ENCODE results near the gene PLK5.
"Not testable (repeated sequence)": the region's sequence is repeated elsewhere in the genome, so short reads cannot be mapped to it uniquely, and the experiment has no call there.

The PLK5 gene

GRCh38 chr19:1528596-1529429 is 4.9 kb downstream of the PLK5 start:
- no peaks in the 10 kb centered on the region for H3K9me3 Mint-ChIP-seq
- H3K27me3 Mint-ChIP-seq, result peaks cover 48 to 75% of the 10 kb centered on the region in 2 donors
- ATAC-seq (replicated peaks) (no peak), DNase-seq (no peak)
- H3K36me3 Mint-ChIP-seq (ENCODE audit: insufficient read depth), result peaks cover 7% of the 10 kb centered on the region
- H3K27ac Mint-ChIP-seq, result no peak overlapping the region
- H3K4me3 Mint-ChIP-seq, result no peak overlapping the region
- H3K4me1 Mint-ChIP-seq (ENCODE audit: low read depth in 2 of 2), result peaks cover 5 to 10% of the 10 kb centered on the region in 2 donors

- Mint-ChIP-seq H3K4me3 (no peak overlapping the region), H3K27me3 (peaks cover 46 to 71% of the 10 kb centered on the region in 2 donors), H3K4me1 (ENCODE audit: low read depth in 2 of 2) (peaks cover 5 to 10% of the 10 kb centered on the region in 2 donors), H3K9me3 (no peaks in the 10 kb centered on the region), H3K27ac (no peak overlapping the region), H3K36me3 (ENCODE audit: insufficient read depth) (peaks cover 7% of the 10 kb centered on the region)
- DNase-seq (no peak), ATAC-seq (replicated peaks) (no peak)
Measured at GRCh38 chr19:1529430-1529816, 5.5 kb downstream of the PLK5 start.

GRCh38 chr19:1530856-1531255 is 7.0 kb downstream of the PLK5 start:
- not testable (repeated sequence) for H3K4me3 Mint-ChIP-seq; H3K9me3 Mint-ChIP-seq; DNase-seq; H3K4me1 Mint-ChIP-seq (ENCODE audit: low read depth in 2 of 2); ATAC-seq (replicated peaks); H3K36me3 Mint-ChIP-seq (ENCODE audit: insufficient read depth); H3K27ac Mint-ChIP-seq
- peaks cover 34 to 66% of the 10 kb centered on the region in 2 donors for H3K27me3 Mint-ChIP-seq

GRCh38 chr19:1531587-1531986 is 7.7 kb downstream of the PLK5 start:
- Mint-ChIP-seq H3K4me1 (ENCODE audit: low read depth in 2 of 2) (peaks cover 0 to 1% of the 10 kb centered on the region in 2 donors), H3K36me3 (ENCODE audit: insufficient read depth) (peaks cover 4% of the 10 kb centered on the region)
- no peak for DNase-seq

GRCh38 chr19:1532003-1532402 is 8.1 kb downstream of the PLK5 start:
- Mint-ChIP-seq H3K27me3 (peaks cover 26 to 55% of the 10 kb centered on the region in 2 donors), H3K36me3 (ENCODE audit: insufficient read depth) (peaks cover 4% of the 10 kb centered on the region), H3K4me1 (ENCODE audit: low read depth in 2 of 2) (peaks cover 0 to under 1% of the 10 kb centered on the region in 2 donors), H3K27ac (no peak overlapping the region), H3K4me3 (no peak overlapping the region), H3K9me3 (no peaks in the 10 kb centered on the region)
- DNase-seq (no peak), ATAC-seq (replicated peaks) (no peak)

More at GRCh38 chr19:1531587-1531986, 7.7 kb downstream of the PLK5 start:
- ATAC-seq (replicated peaks), result no peak
- peaks cover 27 to 59% of the 10 kb centered on the region in 2 donors for H3K27me3 Mint-ChIP-seq
- no peaks in the 10 kb centered on the region for H3K9me3 Mint-ChIP-seq
- no peak overlapping the region for H3K27ac Mint-ChIP-seq
- H3K4me3 Mint-ChIP-seq, result no peak overlapping the region

- Mint-ChIP-seq H3K27me3 (peaks cover 23 to 56% of the 10 kb centered on the region in 2 donors), H3K9me3 (no peaks in the 10 kb centered on the region), H3K36me3 (ENCODE audit: insufficient read depth) (peaks cover 4% of the 10 kb centered on the region), H3K4me3 (no peak overlapping the region), H3K27ac (no peak overlapping the region), H3K4me1 (ENCODE audit: low read depth in 2 of 2) (no peaks in the 10 kb centered on the region)
- no peak for ATAC-seq (replicated peaks)
- DNase-seq, result no peak
Measured at GRCh38 chr19:1533510-1534150, 9.8 kb downstream of the PLK5 start.

GRCh38 chr19:1534972-1535371 is 11.1 kb downstream of the PLK5 start:
- no peaks in the 10 kb centered on the region for H3K4me1 Mint-ChIP-seq (ENCODE audit: low read depth in 2 of 2)
- peaks cover 23 to 50% of the 10 kb centered on the region in 2 donors for H3K27me3 Mint-ChIP-seq
- no peaks in the 10 kb centered on the region for H3K9me3 Mint-ChIP-seq
- no peak for ATAC-seq (replicated peaks)
- no peak for DNase-seq
- H3K36me3 Mint-ChIP-seq (ENCODE audit: insufficient read depth), result peaks cover 1% of the 10 kb centered on the region
- no peak overlapping the region for H3K4me3 Mint-ChIP-seq
- no peak overlapping the region for H3K27ac Mint-ChIP-seq

- ATAC-seq (replicated peaks); H3K9me3 Mint-ChIP-seq; H3K4me3 Mint-ChIP-seq; H3K4me1 Mint-ChIP-seq (ENCODE audit: low read depth in 2 of 2); H3K36me3 Mint-ChIP-seq (ENCODE audit: insufficient read depth); H3K27ac Mint-ChIP-seq; DNase-seq: not testable (repeated sequence)
- peaks cover 25 to 51% of the 10 kb centered on the region in 2 donors for H3K27me3 Mint-ChIP-seq
Measured at GRCh38 chr19:1535699-1536098, 11.8 kb downstream of the PLK5 start.

GRCh38 chr19:1538978-1539377 is 15.1 kb downstream of the PLK5 start:
- DNase-seq, result no peak

GRCh38 chr19:1539749-1540148 is 15.9 kb downstream of the PLK5 start:
- H3K4me1 Mint-ChIP-seq (ENCODE audit: low read depth in 2 of 2); DNase-seq; H3K9me3 Mint-ChIP-seq; H3K27ac Mint-ChIP-seq; H3K36me3 Mint-ChIP-seq (ENCODE audit: insufficient read depth); ATAC-seq (replicated peaks); H3K4me3 Mint-ChIP-seq: not testable (repeated sequence)
- peaks cover 23 to 47% of the 10 kb centered on the region in 2 donors for H3K27me3 Mint-ChIP-seq

More at GRCh38 chr19:1538978-1539377, 15.1 kb downstream of the PLK5 start:
- Mint-ChIP-seq H3K4me1 (ENCODE audit: low read depth in 2 of 2) (no peaks in the 10 kb centered on the region), H3K27me3 (peaks cover 23 to 47% of the 10 kb centered on the region in 2 donors), H3K9me3 (no peaks in the 10 kb centered on the region), H3K4me3 (no peak overlapping the region), H3K36me3 (ENCODE audit: insufficient read depth) (no peaks in the 10 kb centered on the region), H3K27ac (no peak overlapping the region)
- ATAC-seq (replicated peaks), result no peak

- Mint-ChIP-seq H3K27me3 (peaks cover 23 to 42% of the 10 kb centered on the region in 2 donors), H3K4me3 (no peak overlapping the region), H3K36me3 (ENCODE audit: insufficient read depth) (peaks cover 3% of the 10 kb centered on the region), H3K4me1 (ENCODE audit: low read depth in 2 of 2) (no peaks in the 10 kb centered on the region), H3K27ac (no peak overlapping the region), H3K9me3 (no peaks in the 10 kb centered on the region)
- ATAC-seq (replicated peaks), result no peak
- DNase-seq, result no peak
Measured at GRCh38 chr19:1540365-1540925, 16.6 kb downstream of the PLK5 start.

GRCh38 chr19:1549332-1549945 is 25.6 kb downstream of the PLK5 start:
- peaks cover 3% of the 10 kb centered on the region for H3K36me3 Mint-ChIP-seq (ENCODE audit: insufficient read depth)
- no peak for ATAC-seq (replicated peaks)
- no peak overlapping the region for H3K27ac Mint-ChIP-seq
- no peak overlapping the region for H3K4me3 Mint-ChIP-seq
- H3K9me3 Mint-ChIP-seq, result no peaks in the 10 kb centered on the region
- H3K4me1 Mint-ChIP-seq (ENCODE audit: low read depth in 2 of 2), result peaks cover 3 to 4% of the 10 kb centered on the region in 2 donors
- DNase-seq, result no peak
- H3K27me3 Mint-ChIP-seq, result peaks cover 15 to 32% of the 10 kb centered on the region in 2 donors

Data from effector memory CD8-positive, alpha-beta T cell (primary cell).